PC-9 (cell line): ENCODE data around the gene C16orf90. TPM values are rescaled to one million over a fixed set of nuclear protein-coding genes. Genes with fewer than 3 reads are reported as not detected.

ENCODE experiments used
- BruUV-seq: library from RNA; stranded (reverse); fragments of 400-500 nt; replicated peaks from 2 replicates; lab custom pipeline; 2021; lab: Mats Ljungman, UMichigan
- CTCF ChIA-PET: fragments of 300-600 bp; sonication (Branson Sonifier 250); formaldehyde crosslinking; loops from one replicate; lab custom pipeline; 2022; ENCODE audit warnings: antibody characterized with exemption; lab: Charles Lee
- POLR2A ChIA-PET: fragments of 300-600 bp; sonication (Branson Sonifier 250); formaldehyde crosslinking; loops from one replicate; lab custom pipeline; 2022; ENCODE audit warnings: antibody characterized with exemption; ENCODE audit not compliant: unreplicated experiment; lab: Charles Lee
- DNase-seq, 2 experiments: peaks; one replicate each; pipeline versions ENCODE4 v3.0.0 to v3.0.0-alpha.2; 2015 to 2022; ENCODE audit warnings: mixed read lengths in 1 of 2
- H2AFZ ChIP-seq: fragments of 200-600 bp; sonication (generic); 2 replicates; pipeline ENCODE4 v1.8.1; 2017; ENCODE audit warnings: antibody characterized with exemption
- H3F3A ChIP-seq: fragments of 200-600 bp; sonication (generic); 2 replicates; pipeline ENCODE4 v1.8.1; 2017; ENCODE audit warnings: antibody characterized with exemption, mild to moderate bottlenecking, low read depth; ENCODE audit not compliant: insufficient read depth
- H3K27ac ChIP-seq: fragments of 200-600 bp; sonication (generic); 2 replicates; pipeline ENCODE4 v1.6.1; 2016; ENCODE audit warnings: mixed run types
- H3K27me3 ChIP-seq: fragments of 200-600 bp; sonication (generic); 2 replicates; pipeline ENCODE4 v1.6.1; 2016; ENCODE audit warnings: low read depth, mixed run types; ENCODE audit not compliant: insufficient read depth
- H3K36me3 ChIP-seq: fragments of 200-600 bp; sonication (generic); 2 replicates; pipeline ENCODE4 v1.6.1; 2016; ENCODE audit warnings: low read depth, mixed run types
- H3K4me1 ChIP-seq: fragments of 200-600 bp; sonication (generic); replicated peaks from 2 replicates; pipeline ENCODE4 v1.6.1; 2016; ENCODE audit warnings: mixed run types; ENCODE audit not compliant: insufficient read depth
- H3K4me2 ChIP-seq: fragments of 200-600 bp; sonication (generic); 2 replicates; pipeline ENCODE4 v1.6.1; 2017; ENCODE audit warnings: mixed run types
- H3K4me3 ChIP-seq: fragments of 200-600 bp; sonication (generic); 2 replicates; pipeline ENCODE4 v1.6.1; 2016; ENCODE audit warnings: mixed run types
- H3K79me2 ChIP-seq: fragments of 200-600 bp; sonication (generic); 2 replicates; pipeline ENCODE4 v1.6.1; 2017; ENCODE audit warnings: low read depth, mixed run types
- H3K9me2 ChIP-seq: fragments of 200-600 bp; sonication (generic); 2 replicates; pipeline ENCODE4 v1.8.1; 2017; ENCODE audit warnings: mild to moderate bottlenecking; ENCODE audit not compliant: insufficient read depth
- H3K9me3 ChIP-seq: fragments of 200-600 bp; sonication (generic); 2 replicates; pipeline ENCODE4 v1.8.1; 2016; ENCODE audit warnings: low read depth; ENCODE audit not compliant: insufficient read depth
- H4K20me1 ChIP-seq: fragments of 200-600 bp; sonication (generic); 2 replicates; pipeline ENCODE4 v1.8.1; 2017; ENCODE audit not compliant: insufficient read depth
- EZH2 ChIP-seq: fragments of 200-600 bp; sonication (generic); IDR thresholded peaks from 2 replicates; pipeline ENCODE4 v1.8.0; 2017; ENCODE audit warnings: antibody characterized with exemption, low read depth
- intact Hi-C: fragments of 100-400 bp; cut with micrococcal nuclease; formaldehyde crosslinking; loops from one replicate; pipeline ENCODE4 v1.10.0; 2022; ENCODE audit not compliant: unreplicated experiment
- total RNA-seq: library from RNA; stranded (reverse); gene quantifications from 2 replicates; pipeline ENCODE4 v1.2.3, GENCODE V29; 2021
- TF ChIP-seq, protein P1 (sequence below): fragments of 200-600 bp; sonication (generic); conservative IDR thresholded peaks from 2 replicates; pipeline ENCODE4 v1.6.1; 2017; ENCODE audit warnings: mixed run types, antibody characterized with exemption, mild to moderate bottlenecking, moderate library complexity

Gene C16orf90
- total RNA-seq, 1 experiment from 2014 or later = not detected

DNA sequence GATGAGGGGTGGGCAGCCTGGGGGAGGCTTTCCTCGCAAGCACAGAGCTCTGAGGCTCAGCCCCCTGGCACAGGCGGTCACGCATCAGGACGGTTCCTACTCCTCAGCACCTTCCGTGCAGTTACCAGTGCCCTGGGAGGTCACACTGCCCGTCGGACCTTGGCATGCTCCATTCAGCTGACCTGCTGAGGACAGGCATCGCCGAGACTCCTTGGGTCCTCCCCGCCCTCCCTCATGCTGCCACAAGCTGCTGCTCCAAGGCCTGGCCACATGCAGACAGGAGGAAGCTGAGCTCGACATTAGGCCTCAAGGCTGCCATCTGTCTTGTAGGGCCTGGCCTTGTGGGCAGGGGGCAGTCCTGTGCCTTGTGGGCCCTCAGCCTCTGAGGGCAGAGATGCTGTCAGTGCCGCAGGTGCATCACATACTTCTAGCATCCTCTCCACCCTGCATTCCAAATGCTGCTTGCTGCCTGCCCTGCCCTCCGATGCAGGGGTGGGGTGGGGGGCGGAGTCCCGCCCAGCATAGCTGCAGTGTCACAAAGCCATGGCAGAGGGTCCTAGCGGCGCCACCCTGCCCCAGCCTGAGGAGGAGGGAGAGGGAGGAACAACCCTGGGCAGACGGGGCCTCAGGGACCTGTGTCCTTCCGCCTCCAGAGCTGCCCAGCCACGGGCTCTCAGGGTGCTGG lies 9.3 kb downstream of the C16orf90 start:
- Histone ChIP-seq H3K4me2 (no peak overlapping the region), H3K27ac (no peak overlapping the region), H3K4me1 (peaks cover 13% of the 10 kb centered on the region), H3K27me3 (no peaks in the 10 kb centered on the region), H2AFZ (no peak overlapping the region), H3K9me2 (no peaks in the 10 kb centered on the region), H3K4me3 (no peak overlapping the region), H3K79me2 (no peaks in the 10 kb centered on the region), H4K20me1 (no peaks in the 10 kb centered on the region; the same call in 1 of the 2 replicates), H3F3A (peaks cover 17% of the 10 kb centered on the region; the same call in 1 of the 2 replicates), H3K9me3 (no peaks in the 10 kb centered on the region), H3K36me3 (peaks cover 9% of the 10 kb centered on the region; the same call in 1 of the 2 replicates)
- ChIA-PET CTCF (interaction anchor here (0.6 kb wide), 1 partner anchor 158 kb away, joined by 3 read pairs; no protein-coding TSS in a partner anchor), POLR2A (interaction anchor here (0.5 kb wide), 1 partner anchor 397 kb away, joined by 4 read pairs; no protein-coding TSS in a partner anchor)
- BruUV-seq = no TSS peak
- intact Hi-C loops = no loop called here
- no peak for TF ChIP-seq EZH2
- TF ChIP-seq, protein P1, sequence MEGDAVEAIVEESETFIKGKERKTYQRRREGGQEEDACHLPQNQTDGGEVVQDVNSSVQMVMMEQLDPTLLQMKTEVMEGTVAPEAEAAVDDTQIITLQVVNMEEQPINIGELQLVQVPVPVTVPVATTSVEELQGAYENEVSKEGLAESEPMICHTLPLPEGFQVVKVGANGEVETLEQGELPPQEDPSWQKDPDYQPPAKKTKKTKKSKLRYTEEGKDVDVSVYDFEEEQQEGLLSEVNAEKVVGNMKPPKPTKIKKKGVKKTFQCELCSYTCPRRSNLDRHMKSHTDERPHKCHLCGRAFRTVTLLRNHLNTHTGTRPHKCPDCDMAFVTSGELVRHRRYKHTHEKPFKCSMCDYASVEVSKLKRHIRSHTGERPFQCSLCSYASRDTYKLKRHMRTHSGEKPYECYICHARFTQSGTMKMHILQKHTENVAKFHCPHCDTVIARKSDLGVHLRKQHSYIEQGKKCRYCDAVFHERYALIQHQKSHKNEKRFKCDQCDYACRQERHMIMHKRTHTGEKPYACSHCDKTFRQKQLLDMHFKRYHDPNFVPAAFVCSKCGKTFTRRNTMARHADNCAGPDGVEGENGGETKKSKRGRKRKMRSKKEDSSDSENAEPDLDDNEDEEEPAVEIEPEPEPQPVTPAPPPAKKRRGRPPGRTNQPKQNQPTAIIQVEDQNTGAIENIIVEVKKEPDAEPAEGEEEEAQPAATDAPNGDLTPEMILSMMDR = no peak
- no peak for DNase-seq

DNA sequence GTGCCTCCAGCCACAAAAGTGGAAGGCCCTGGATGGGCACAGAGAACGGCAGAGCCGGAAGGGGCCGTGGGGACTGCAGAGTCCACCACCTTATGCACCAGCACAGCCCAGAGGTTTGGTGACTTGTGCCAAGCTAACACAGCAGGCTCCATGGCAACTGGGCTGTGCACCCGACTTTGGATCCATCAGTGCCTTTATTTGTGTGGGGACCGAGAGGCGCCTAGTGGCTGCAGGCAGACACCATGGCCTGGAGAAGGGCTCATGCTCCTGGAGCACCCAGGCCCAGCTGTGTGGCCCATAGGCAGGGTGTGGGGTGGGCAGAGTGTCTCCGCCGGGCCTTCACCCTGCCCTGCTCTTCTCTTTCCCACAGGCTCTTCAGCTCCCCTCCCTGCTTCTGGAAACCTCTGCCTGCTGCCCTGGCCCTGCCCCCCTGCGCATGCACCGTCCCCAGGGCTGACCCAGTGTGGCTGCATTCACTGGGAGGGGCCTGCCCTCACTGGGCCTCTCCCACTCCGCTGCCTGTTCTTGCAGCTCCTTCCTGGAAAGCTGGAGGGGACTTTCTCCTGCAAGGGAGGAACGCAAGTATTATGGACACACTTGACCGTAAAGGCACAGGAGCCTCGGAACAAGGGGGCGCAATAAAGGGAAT lies 10.1 kb downstream of the C16orf90 start:
- no peak for DNase-seq
- TF ChIP-seq, protein P1 = no peak
- no peak for TF ChIP-seq EZH2
- Histone ChIP-seq H3K4me1 (peaks cover 13% of the 10 kb centered on the region), H2AFZ (no peak overlapping the region), H3F3A (peaks cover 19% of the 10 kb centered on the region; the same call in 1 of the 2 replicates), H3K27ac (no peak overlapping the region), H3K9me3 (no peaks in the 10 kb centered on the region), H3K4me3 (no peak overlapping the region), H3K4me2 (no peak overlapping the region), H3K36me3 (peaks cover 9% of the 10 kb centered on the region; the same call in 1 of the 2 replicates), H3K27me3 (no peaks in the 10 kb centered on the region), H3K9me2 (no peaks in the 10 kb centered on the region), H3K79me2 (no peaks in the 10 kb centered on the region), H4K20me1 (no peaks in the 10 kb centered on the region; the same call in 1 of the 2 replicates)
- intact Hi-C loops = no loop called here
- POLR2A ChIA-PET = no interaction called here
- no TSS peak for BruUV-seq
- CTCF ChIA-PET = no interaction called here

DNA sequence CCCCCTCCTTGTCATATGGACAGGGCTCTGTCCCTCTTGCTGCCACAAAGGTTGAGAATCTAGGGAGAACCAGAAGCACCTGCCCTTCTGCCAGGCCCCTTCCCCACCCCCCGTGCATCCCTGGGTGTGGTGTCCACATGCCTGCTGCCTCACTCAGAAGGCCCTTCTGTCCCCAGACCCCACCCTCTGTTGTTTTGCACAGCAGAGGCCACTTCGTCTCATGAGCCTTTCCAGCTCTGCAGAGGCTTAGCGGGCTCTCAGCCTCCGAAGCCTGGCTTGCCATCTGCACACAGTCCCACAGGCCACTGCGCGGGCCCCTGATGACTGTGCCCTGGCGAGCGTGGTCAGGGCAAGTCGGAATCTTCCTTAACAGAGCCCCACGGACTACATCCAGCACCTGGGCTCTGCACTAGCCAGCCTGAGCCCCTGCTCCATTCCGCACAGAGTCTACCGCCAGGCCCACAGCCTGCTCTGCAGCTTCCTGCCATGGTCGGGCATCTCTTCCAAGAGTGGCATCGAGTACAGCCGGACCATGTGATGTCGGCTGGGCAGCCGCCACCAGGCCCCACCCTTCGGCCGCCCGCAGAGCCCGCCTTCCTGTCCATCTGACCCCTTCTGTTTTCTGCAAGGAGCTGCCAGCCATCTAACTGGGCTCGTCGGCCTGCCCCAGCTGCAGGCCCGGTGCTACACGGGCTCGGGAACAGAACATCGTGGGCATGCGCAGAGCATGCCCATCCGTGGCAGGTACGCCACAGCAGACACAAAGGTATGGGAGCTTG lies 10.8 kb downstream of the C16orf90 start:
- H3K4me2 ChIP-seq = no peak overlapping the region
- intact Hi-C loops = no loop called here
- ChIA-PET CTCF (no interaction called here), POLR2A (interaction anchor here (0.5 kb wide), 1 partner anchor 17 kb away, joined by 3 read pairs; no protein-coding TSS in a partner anchor)
- no peaks in the 10 kb centered on the region for H3K79me2 ChIP-seq
- H2AFZ ChIP-seq = no peak overlapping the region
- no peak overlapping the region for H3K27ac ChIP-seq
- H3K9me2 ChIP-seq = no peaks in the 10 kb centered on the region
- H4K20me1 ChIP-seq = peaks cover 4% of the 10 kb centered on the region
- H3F3A ChIP-seq = peaks cover 19% of the 10 kb centered on the region; the same call in 1 of the 2 replicates
- H3K4me1 ChIP-seq = peaks cover 13% of the 10 kb centered on the region
- no peaks in the 10 kb centered on the region for H3K9me3 ChIP-seq
- H3K36me3 ChIP-seq = peaks cover 9% of the 10 kb centered on the region; the same call in 1 of the 2 replicates
- no peak for DNase-seq
- no TSS peak for BruUV-seq
- H3K27me3 ChIP-seq = no peaks in the 10 kb centered on the region
- TF ChIP-seq, protein P1 = no peak
- TF ChIP-seq EZH2 = no peak
- no peak overlapping the region for H3K4me3 ChIP-seq
